PC-3 (cell line): Measurements from ENCODE around the gene ERP27.

Experiments used
- CTCF ChIP-seq: fragments of 300-600 bp; sonication (generic); conservative IDR thresholded peaks from 2 replicates; pipeline ENCODE4 v1.5.1; 2017; ENCODE audit warnings: antibody characterized with exemption, low read depth, mild to moderate bottlenecking, low read length
- EZH2 ChIP-seq: fragments of 300-600 bp; sonication (generic); IDR thresholded peaks from one replicate; pipeline ENCODE4 v1.6.1; 2017; ENCODE audit warnings: antibody characterized with exemption, mild to moderate bottlenecking, low read length; ENCODE audit not compliant: unreplicated experiment
- EZH2phosphoT487 ChIP-seq: fragments of 300-600 bp; sonication (generic); IDR thresholded peaks from 2 replicates; pipeline ENCODE4 v1.6.1; 2018; ENCODE audit warnings: mild to moderate bottlenecking, antibody characterized with exemption, low read length, borderline replicate concordance

- TF ChIP-seq CTCF (no peak), EZH2phosphoT487 (no peak), EZH2 (no peak)
Observed at GRCh38 chr12:14938301-14938700, at the start of gene ERP27.
